Liver (tissue), 9 donors: ENCODE measurements around the gene CYB5D1. TPM values are rescaled to one million over a fixed set of nuclear protein-coding genes. Genes with fewer than 3 reads are reported as not detected.

Experiments
- DNase-seq: peaks from one replicate; pipeline ENCODE4 v3.0.0-alpha.2; 2017; ENCODE audit warnings: low spot score
- H3K27ac ChIP-seq, 2 donors: one replicate each; pipeline ENCODE4 v1.7.0; 2013; ENCODE audit warnings: inconsistent platforms in 2 of 2, low read length in 2 of 2, control low read depth in 1 of 2, low read depth in 1 of 2, mild to moderate bottlenecking in 1 of 2
- H3K27me3 ChIP-seq, 4 donors: one replicate each; pipeline versions ENCODE4 v1.6.1 to v1.7.0; 2013; ENCODE audit warnings: low read length in 3 of 4, inconsistent platforms in 1 of 4, mild to moderate bottlenecking in 1 of 4, moderate library complexity in 1 of 4; ENCODE audit not compliant: control insufficient read depth in 4 of 4, insufficient read depth in 4 of 4
- H3K36me3 ChIP-seq, 4 donors: one replicate each; pipeline versions ENCODE4 v1.6.1 to v1.7.0; 2013; ENCODE audit warnings: low read length in 3 of 4, mild to moderate bottlenecking in 3 of 4, low read depth in 1 of 4, moderate library complexity in 1 of 4; ENCODE audit not compliant: control insufficient read depth in 4 of 4, insufficient read depth in 3 of 4
- H3K4me1 ChIP-seq, 4 donors: one replicate each; pipeline versions ENCODE4 v1.6.1 to v1.7.0; 2013; ENCODE audit warnings: low read length in 3 of 4, mild to moderate bottlenecking in 3 of 4, moderate library complexity in 1 of 4; ENCODE audit not compliant: control insufficient read depth in 4 of 4, insufficient read depth in 4 of 4
- H3K4me3 ChIP-seq, 3 donors: one replicate each; pipeline versions ENCODE4 v1.6.1 to v1.7.0; 2013; ENCODE audit warnings: low read length in 3 of 3, control low read depth in 1 of 3, low read depth in 1 of 3, mild to moderate bottlenecking in 1 of 3
- H3K9ac ChIP-seq, 2 donors: one replicate each; pipeline ENCODE4 v1.7.0; 2013; ENCODE audit warnings: low read length in 2 of 2, mild to moderate bottlenecking in 2 of 2, moderate library complexity in 2 of 2, control low read depth in 1 of 2, low read depth in 1 of 2
- H3K9me3 ChIP-seq, 4 donors: one replicate each; pipeline versions ENCODE4 v1.6.1 to v1.7.0; 2013; ENCODE audit warnings: low read length in 3 of 4; ENCODE audit not compliant: control insufficient read depth in 4 of 4
- ATF3 ChIP-seq: IDR thresholded peaks from 2 replicates; pipeline ENCODE4 v1.6.1; 2016; ENCODE audit warnings: antibody characterized with exemption
- CTCF ChIP-seq: fragments of 150-350 bp; IDR thresholded peaks from 2 replicates; pipeline ENCODE4 v1.5.1; 2017; ENCODE audit warnings: improper control_type of control experiment, low read depth, low read length; ENCODE audit not compliant: missing input control
- EGR1 ChIP-seq, 2 donors: IDR thresholded peaks; 2 replicates each; pipeline ENCODE4 v1.6.1; 2016 to 2018; ENCODE audit warnings: antibody characterized with exemption in 2 of 2, low read depth in 2 of 2
- FOXA2 ChIP-seq: IDR thresholded peaks from 2 replicates; pipeline ENCODE4 v1.6.1; 2016; ENCODE audit warnings: antibody characterized with exemption
- GABPA ChIP-seq, 2 donors: IDR thresholded peaks in 1 of 2; conservative IDR thresholded peaks in 1 of 2; 2 replicates each; pipeline ENCODE4 v1.6.1; 2016; ENCODE audit warnings: antibody characterized with exemption in 2 of 2, mild to moderate bottlenecking in 1 of 2, moderate library complexity in 1 of 2
- HNF4A ChIP-seq, 2 donors: conservative IDR thresholded peaks; 2 replicates each; pipeline ENCODE4 v1.6.1; 2016; ENCODE audit warnings: antibody characterized with exemption in 2 of 2, mild to moderate bottlenecking in 2 of 2
- JUND ChIP-seq, 2 donors: IDR thresholded peaks; 2 replicates each; pipeline ENCODE4 v1.6.1; 2016; ENCODE audit warnings: antibody characterized with exemption in 2 of 2
- NR2F2 ChIP-seq: IDR thresholded peaks from 2 replicates; pipeline ENCODE4 v1.6.1; 2016; ENCODE audit warnings: antibody characterized with exemption
- RAD21 ChIP-seq, 2 donors: IDR thresholded peaks; 2 replicates each; pipeline ENCODE4 v1.6.1; 2016; ENCODE audit warnings: antibody characterized with exemption in 2 of 2, mild to moderate bottlenecking in 2 of 2
- REST ChIP-seq: IDR thresholded peaks from 2 replicates; pipeline ENCODE4 v1.6.1; 2016; ENCODE audit warnings: antibody characterized with exemption, mild to moderate bottlenecking
- RXRA ChIP-seq, 2 donors: IDR thresholded peaks; 2 replicates each; pipeline ENCODE4 v1.6.1; 2017 to 2018; ENCODE audit warnings: antibody characterized with exemption in 2 of 2, mild to moderate bottlenecking in 1 of 2
- SP1 ChIP-seq: IDR thresholded peaks from 2 replicates; pipeline ENCODE4 v1.6.1; 2018; ENCODE audit warnings: antibody characterized with exemption, mild to moderate bottlenecking
- TAF1 ChIP-seq: conservative IDR thresholded peaks from 2 replicates; pipeline ENCODE4 v1.6.1; 2016; ENCODE audit warnings: antibody characterized with exemption, mild to moderate bottlenecking
- YY1 ChIP-seq: IDR thresholded peaks from 2 replicates; pipeline ENCODE4 v1.6.1; 2016; ENCODE audit warnings: antibody characterized with exemption, mild to moderate bottlenecking
- WGBS: extraction: QIAGEN DNeasy Blood & Tissue Kit; methylation state at CpG from one replicate; pipeline ENCODE4 v1.1.7; 2013; 5-methylcytosine and 5-hydroxymethylcytosine counted together
- polyA plus RNA-seq, 2 donors: library from polyadenylated mRNA; stranded (reverse) in 1 of 2; unstranded in 1 of 2; fragments of 200-250 nt in 1 of 2; fragments of >200 nt in 1 of 2; fragmentation: Nextera tagmentation in 1 of 2; extraction: Ambion mirVana in 1 of 2; gene quantifications; one replicate each; pipeline versions ENCODE4 v1.2.1 to v1.2.3, GENCODE V29; 2013 to 2015
- total RNA-seq, 2 donors: library from RNA; depleted of rRNA; stranded (reverse); fragments of >200 nt; gene quantifications; one replicate each; pipeline ENCODE4 v1.2.3, GENCODE V29; 2014
- TF ChIP-seq, protein P1 (sequence below): IDR thresholded peaks from 2 replicates; pipeline ENCODE4 v1.6.1; 2016; ENCODE audit warnings: antibody characterized with exemption
- TF ChIP-seq, protein P2 (sequence below): IDR thresholded peaks from 2 replicates; pipeline ENCODE4 v1.6.1; 2016; ENCODE audit warnings: antibody characterized with exemption
- donor health status: healthy.
- donor health status: healthy.
- donor health status: healthy.
- donor health status: healthy.
- donor health status: healthy.

The CYB5D1 gene
- total and polyA plus RNA-seq, 4 donors: 2.5 to 12.0 (median 6.6) TPM

DNA sequence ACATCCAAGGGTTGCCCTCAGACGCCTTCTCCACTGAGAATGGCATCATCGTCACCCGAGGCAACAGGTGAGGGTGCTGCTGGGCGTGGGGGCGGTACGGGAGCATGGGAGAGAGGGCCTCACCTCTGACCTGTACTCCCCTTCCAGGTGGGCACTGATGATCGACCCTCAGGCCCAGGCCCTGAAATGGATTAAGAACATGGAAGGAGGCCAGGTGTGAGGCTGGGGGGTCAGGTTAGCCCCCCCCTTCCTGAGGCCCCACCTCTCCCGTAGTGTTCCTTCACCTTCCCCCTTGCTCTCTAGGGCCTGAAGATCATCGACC lies 40.2 kb upstream of the CYB5D1 start:
- no peaks in the 10 kb centered on the region for H3K9me3 ChIP-seq
- no peak overlapping the region for H3K27ac ChIP-seq
- 81% methylated on average over 9 of the region's 9 CpGs for WGBS
- H3K27me3 ChIP-seq: no peaks in the 10 kb centered on the region
- TF ChIP-seq EGR1 (IDR thresholded peaks at IDR 0.05; ENCODE audit: low read depth in 2 of 2) (no peak), CTCF (no peak), JUND (IDR thresholded peaks at IDR 0.05) (no peak), RXRA (IDR thresholded peaks at IDR 0.05) (no peak)
- H3K4me1 ChIP-seq: no peaks in the 10 kb centered on the region
- H3K4me3 ChIP-seq: no peak overlapping the region
- no peak for DNase-seq
- no peak overlapping the region for H3K9ac ChIP-seq
- H3K36me3 ChIP-seq: no peaks in the 10 kb centered on the region

- Histone ChIP-seq H3K27ac (no peak overlapping the region), H3K27me3 (no peaks in the 10 kb centered on the region), H3K9me3 (no peaks in the 10 kb centered on the region), H3K4me3 (no peak overlapping the region), H3K36me3 (no peaks in the 10 kb centered on the region), H3K9ac (no peak overlapping the region), H3K4me1 (no peaks in the 10 kb centered on the region)
- no peak for TF ChIP-seq RXRA (IDR thresholded peaks at IDR 0.05)
- TF ChIP-seq YY1: no peak
- TF ChIP-seq FOXA2: no peak
- no peak for TF ChIP-seq CTCF
- no peak for TF ChIP-seq GABPA (IDR thresholded peaks at IDR 0.05 in 1 of 2, conservative IDR thresholded peaks at IDR 0.05 in 1 of 2)
- TF ChIP-seq HNF4A (conservative IDR thresholded peaks at IDR 0.05): no peak
- no peak for TF ChIP-seq ATF3
- TF ChIP-seq, protein P1, sequence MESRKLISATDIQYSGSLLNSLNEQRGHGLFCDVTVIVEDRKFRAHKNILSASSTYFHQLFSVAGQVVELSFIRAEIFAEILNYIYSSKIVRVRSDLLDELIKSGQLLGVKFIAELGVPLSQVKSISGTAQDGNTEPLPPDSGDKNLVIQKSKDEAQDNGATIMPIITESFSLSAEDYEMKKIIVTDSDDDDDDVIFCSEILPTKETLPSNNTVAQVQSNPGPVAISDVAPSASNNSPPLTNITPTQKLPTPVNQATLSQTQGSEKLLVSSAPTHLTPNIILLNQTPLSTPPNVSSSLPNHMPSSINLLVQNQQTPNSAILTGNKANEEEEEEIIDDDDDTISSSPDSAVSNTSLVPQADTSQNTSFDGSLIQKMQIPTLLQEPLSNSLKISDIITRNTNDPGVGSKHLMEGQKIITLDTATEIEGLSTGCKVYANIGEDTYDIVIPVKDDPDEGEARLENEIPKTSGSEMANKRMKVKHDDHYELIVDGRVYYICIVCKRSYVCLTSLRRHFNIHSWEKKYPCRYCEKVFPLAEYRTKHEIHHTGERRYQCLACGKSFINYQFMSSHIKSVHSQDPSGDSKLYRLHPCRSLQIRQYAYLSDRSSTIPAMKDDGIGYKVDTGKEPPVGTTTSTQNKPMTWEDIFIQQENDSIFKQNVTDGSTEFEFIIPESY: no peak
- TF ChIP-seq SP1: no peak
- TF ChIP-seq JUND (IDR thresholded peaks at IDR 0.05): no peak
- no peak for TF ChIP-seq RAD21 (IDR thresholded peaks at IDR 0.05)
- no peak for TF ChIP-seq TAF1
- no peak for TF ChIP-seq REST
- no peak for TF ChIP-seq NR2F2
- TF ChIP-seq, protein P2, sequence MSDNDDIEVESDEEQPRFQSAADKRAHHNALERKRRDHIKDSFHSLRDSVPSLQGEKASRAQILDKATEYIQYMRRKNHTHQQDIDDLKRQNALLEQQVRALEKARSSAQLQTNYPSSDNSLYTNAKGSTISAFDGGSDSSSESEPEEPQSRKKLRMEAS: no peak
- DNase-seq: no peak
- WGBS: 81% methylated on average over 10 of the region's 10 CpGs
Observed at GRCh38 chr17:7818026-7818425, 39.8 kb upstream of the CYB5D1 start.
